Effector memory CD8-positive, alpha-beta T cell (primary cell): ENCODE results near the gene NUB1.

Experiments used
- ATAC-seq: fragments of 150-1000 bp; cut with Tn5 transposase; replicated peaks from 2 replicates; pipeline ENCODE4 v1.10.0; 2021; ENCODE audit warnings: mild to moderate bottlenecking, moderate library complexity
- DNase-seq, 3 experiments: peaks; one replicate each; pipeline ENCODE4 v3.0.0; 2021
- H3K27ac Mint-ChIP-seq, 2 donors: one replicate each; pipeline ENCODE4 v1.8.0; 2022; ENCODE audit warnings: mild to moderate bottlenecking in 2 of 2, mixed read lengths in 2 of 2, moderate library complexity in 2 of 2
- H3K27me3 Mint-ChIP-seq, 2 donors: one replicate each; pipeline ENCODE4 v1.8.0; 2022; ENCODE audit warnings: mixed read lengths in 2 of 2
- H3K36me3 Mint-ChIP-seq: one replicate; pipeline ENCODE4 v1.8.0; 2022; ENCODE audit warnings: mild to moderate bottlenecking, moderate library complexity, mixed read lengths; ENCODE audit not compliant: insufficient read depth
- H3K4me1 Mint-ChIP-seq, 2 donors: one replicate each; pipeline ENCODE4 v1.8.0; 2022; ENCODE audit warnings: low read depth in 2 of 2, mixed read lengths in 2 of 2
- H3K4me3 Mint-ChIP-seq, 2 donors: one replicate each; pipeline ENCODE4 v1.8.0; 2022; ENCODE audit warnings: mild to moderate bottlenecking in 2 of 2, mixed read lengths in 2 of 2, moderate library complexity in 2 of 2
- H3K9me3 Mint-ChIP-seq, 2 donors: one replicate each; pipeline ENCODE4 v1.8.0; 2022; ENCODE audit warnings: mixed read lengths in 2 of 2

NUB1 gene

DNA sequence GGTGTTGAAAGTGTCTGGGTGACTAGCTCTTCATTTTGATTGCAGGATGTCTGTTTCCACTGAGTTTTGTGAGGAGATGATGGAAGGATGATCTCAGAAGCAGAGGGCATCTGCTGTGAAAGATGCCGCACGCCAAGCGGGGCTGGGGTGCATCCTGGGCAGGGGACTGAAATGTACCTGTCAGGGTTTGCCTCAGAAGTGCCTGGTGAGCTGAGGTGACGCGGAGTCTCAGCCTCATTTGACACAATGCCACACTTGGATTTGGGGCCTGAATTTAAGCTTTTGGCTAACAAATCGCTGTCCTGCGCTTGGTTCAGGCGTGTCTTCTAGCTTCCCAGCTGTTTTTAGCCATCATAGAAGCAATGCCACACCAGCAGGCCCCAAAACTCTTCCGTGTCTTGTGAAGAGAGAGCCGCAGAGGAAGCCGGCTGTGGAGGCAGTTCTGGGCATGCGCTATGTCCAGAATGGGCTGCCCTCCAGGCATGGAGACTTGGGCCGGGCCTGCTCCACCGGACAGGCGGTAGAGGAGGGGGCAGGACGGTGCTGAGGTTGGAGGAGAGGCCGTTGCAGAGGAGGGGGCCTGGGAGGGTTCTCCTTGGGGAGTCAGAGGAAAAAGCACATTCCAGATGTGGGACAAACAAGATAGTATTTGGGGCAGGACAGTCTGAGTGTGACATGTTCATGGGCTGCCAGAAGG lies 37.0 kb downstream of the NUB1 start:
- H3K27me3 Mint-ChIP-seq: peaks cover 8 to 9% of the 10 kb centered on the region in 2 donors
- no peaks in the 10 kb centered on the region for H3K9me3 Mint-ChIP-seq
- H3K27ac Mint-ChIP-seq: peak overlapping the region; percentile 50 to 88
- H3K4me1 Mint-ChIP-seq: peaks cover 7 to 13% of the 10 kb centered on the region in 2 donors
- DNase-seq (no peak), ATAC-seq (no peak)
- H3K36me3 Mint-ChIP-seq: peaks cover 41% of the 10 kb centered on the region
- no peak overlapping the region for H3K4me3 Mint-ChIP-seq

DNA sequence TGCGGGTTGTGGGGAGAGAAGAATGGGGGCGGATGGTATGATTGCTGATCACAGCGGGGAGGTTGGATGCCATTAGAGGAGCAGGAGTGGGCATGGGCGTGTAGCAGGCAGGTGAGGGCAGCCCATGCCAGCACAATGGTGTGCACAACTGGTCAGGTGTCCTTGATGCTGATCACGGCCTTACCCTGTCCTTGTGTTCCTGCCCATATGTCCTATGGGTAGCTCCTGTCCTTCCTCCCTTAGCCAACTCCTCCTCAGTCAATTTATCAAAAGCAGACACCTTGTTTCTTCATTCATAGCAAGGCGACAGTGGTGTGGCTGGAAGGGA lies 37.5 kb downstream of the NUB1 start:
- H3K9me3 Mint-ChIP-seq: no peaks in the 10 kb centered on the region
- DNase-seq: no peak
- peak overlapping the region; percentile 50 to 88 for H3K27ac Mint-ChIP-seq
- no peak for ATAC-seq
- H3K36me3 Mint-ChIP-seq: peaks cover 41% of the 10 kb centered on the region
- H3K4me3 Mint-ChIP-seq: no peak overlapping the region
- peaks cover 8 to 9% of the 10 kb centered on the region in 2 donors for H3K27me3 Mint-ChIP-seq
- H3K4me1 Mint-ChIP-seq: peaks cover 7 to 13% of the 10 kb centered on the region in 2 donors

DNA sequence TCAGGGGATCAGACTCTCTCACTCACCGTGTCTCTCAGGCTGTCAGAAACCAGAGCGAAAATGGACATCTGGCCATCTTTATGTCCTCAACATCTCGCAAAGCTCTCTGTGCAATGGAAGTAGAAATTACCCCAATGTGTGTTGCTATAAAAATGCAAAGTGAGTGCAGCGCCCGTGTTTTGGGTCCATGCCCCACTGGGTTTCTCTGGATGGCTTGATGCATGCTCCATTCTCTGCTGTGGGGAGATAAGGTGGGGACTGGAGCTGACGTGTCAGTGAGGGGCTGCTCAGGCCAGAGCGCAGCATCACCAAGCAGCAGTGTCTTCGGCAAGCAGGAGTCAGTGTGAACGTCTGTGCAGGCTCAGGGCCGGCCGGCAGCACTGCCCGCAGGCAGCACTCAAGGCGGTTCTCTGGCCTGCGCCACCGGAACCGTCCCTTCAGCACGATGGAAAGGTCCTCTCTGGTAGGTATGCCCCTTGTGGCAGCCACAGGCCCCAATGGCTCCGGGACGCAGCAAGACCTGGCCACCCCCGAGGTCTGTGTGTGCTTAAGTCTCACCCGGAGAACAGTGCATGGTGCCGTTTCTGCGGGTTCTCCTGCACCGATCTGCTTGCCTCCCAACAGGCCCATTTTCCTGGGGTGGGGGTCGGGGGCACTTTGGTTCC lies 38.1 kb downstream of the NUB1 start:
- ATAC-seq (no peak), DNase-seq (no peak)
- Mint-ChIP-seq H3K9me3 (no peaks in the 10 kb centered on the region), H3K27me3 (peaks cover 8 to 9% of the 10 kb centered on the region in 2 donors), H3K4me1 (peaks cover 7 to 13% of the 10 kb centered on the region in 2 donors), H3K4me3 (no peak overlapping the region), H3K36me3 (peaks cover 39% of the 10 kb centered on the region), H3K27ac (peak overlapping the region in 1 of 2 donors; percentile 88)

DNA sequence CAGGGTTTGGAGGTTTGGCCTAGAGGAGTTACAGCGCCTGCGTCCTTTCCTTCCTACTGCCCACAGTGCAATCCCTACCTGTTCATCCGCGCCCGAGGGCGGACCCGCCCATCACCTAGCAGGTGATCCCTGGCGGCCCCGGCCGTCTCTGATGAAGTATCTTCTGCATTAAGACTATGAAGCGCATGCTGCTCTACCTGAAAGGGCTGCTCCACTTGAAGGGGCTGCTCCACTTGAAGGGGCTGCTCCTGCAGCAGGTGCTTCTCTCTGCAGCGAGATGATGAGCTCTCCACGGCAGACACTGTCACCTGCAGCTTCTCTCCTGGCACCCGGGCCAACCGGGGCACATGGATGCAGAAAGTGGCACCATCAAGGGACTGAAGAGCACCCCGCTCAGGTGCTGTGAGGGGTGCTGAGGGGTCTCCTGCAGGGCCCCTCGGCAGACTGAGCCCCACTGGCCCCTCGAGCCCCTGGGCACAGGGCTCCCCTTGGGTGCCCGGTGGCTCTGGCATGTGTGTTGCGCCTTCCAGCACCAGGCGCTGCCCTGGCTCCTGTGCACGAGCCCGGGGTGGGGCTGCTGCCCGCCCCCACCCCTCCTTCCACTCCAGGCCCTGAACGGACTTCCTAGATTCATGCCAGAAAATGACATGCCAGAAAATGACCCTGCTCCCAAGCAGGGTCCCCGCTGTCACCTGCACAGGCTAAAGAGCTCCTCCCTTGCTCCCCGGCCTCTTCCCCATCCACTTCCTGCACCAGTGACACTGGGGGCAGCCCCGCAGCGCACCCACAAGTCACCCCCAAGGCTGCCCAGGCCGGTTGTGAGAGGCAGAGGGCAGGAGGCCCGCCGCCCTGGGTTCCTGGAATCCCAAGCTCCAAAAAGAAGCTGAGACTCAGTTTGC lies 38.8 kb downstream of the NUB1 start:
- peaks cover 8 to 9% of the 10 kb centered on the region in 2 donors for H3K27me3 Mint-ChIP-seq
- no peak for DNase-seq
- ATAC-seq: no peak
- H3K27ac Mint-ChIP-seq: peak overlapping the region; percentile 35 to 88
- peak overlapping the region; percentile 56 to 64 for H3K4me3 Mint-ChIP-seq
- peaks cover 32% of the 10 kb centered on the region for H3K36me3 Mint-ChIP-seq
- peaks cover 7 to 14% of the 10 kb centered on the region in 2 donors for H3K4me1 Mint-ChIP-seq
- H3K9me3 Mint-ChIP-seq: no peaks in the 10 kb centered on the region

- peak overlapping the region; percentile 56 to 64 for H3K4me3 Mint-ChIP-seq
- ATAC-seq: peak; percentile 1
- no peak for DNase-seq
- H3K4me1 Mint-ChIP-seq: peaks cover 7 to 14% of the 10 kb centered on the region in 2 donors
- H3K9me3 Mint-ChIP-seq: no peaks in the 10 kb centered on the region
- H3K27ac Mint-ChIP-seq: peak overlapping the region; percentile 35 to 88
- peaks cover 8 to 9% of the 10 kb centered on the region in 2 donors for H3K27me3 Mint-ChIP-seq
- peaks cover 32% of the 10 kb centered on the region for H3K36me3 Mint-ChIP-seq
These were observed 39.4 kb downstream of the NUB1 start for GRCh38 chr7:151381098-151381347.

DNA sequence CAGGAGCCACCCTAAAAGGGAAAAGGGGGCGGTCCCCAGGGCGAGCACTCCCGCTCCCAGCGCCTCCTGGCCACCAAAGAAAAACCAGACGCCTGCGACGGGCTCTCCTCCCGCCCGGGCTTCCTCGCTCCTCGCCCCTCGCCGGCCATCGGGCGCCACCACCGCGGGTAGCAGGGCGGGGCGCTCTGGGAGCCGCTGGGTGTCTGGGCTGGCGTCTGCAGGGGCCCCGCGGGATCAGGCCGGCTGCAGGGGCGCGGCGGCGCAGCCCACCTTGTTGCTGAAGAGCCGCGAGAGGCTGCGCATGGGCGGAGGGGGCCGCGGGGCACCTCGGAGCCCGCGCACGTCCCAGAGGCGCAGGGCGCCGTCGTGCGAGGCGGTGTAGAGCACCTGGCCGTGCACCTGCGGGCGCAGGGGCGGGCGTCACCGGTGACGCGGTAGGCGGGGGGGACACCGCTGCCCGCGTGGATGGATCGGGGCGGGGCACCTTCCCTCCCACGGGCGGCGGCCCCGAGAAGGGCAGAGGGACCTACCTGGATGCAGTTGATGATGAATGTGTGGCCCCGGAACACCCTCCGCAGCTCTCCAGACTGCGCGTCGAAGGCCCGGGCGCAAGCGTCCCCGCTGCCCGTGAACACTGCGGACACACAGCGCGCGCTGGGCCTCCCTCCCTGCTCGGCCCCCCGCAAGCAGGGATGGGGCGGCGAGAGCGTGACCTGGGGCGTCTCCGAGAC lies 39.9 kb downstream of the NUB1 start:
- ATAC-seq (peak; percentile 80), DNase-seq (peak; percentile 39 to 66 (median 64))
- Mint-ChIP-seq H3K4me1 (peaks cover 7 to 14% of the 10 kb centered on the region in 2 donors), H3K36me3 (peaks cover 32% of the 10 kb centered on the region), H3K9me3 (no peaks in the 10 kb centered on the region), H3K27me3 (peaks cover 8 to 9% of the 10 kb centered on the region in 2 donors), H3K27ac (peak overlapping the region; percentile 74 to 91), H3K4me3 (peak overlapping the region; percentile 82 to 84)

- DNase-seq: peak in 2 of 3 experiments; percentile 61 to 62
- peaks cover 32% of the 10 kb centered on the region for H3K36me3 Mint-ChIP-seq
These were observed 40.7 kb downstream of the NUB1 start for GRCh38 chr7:151382079-151382885.

DNA sequence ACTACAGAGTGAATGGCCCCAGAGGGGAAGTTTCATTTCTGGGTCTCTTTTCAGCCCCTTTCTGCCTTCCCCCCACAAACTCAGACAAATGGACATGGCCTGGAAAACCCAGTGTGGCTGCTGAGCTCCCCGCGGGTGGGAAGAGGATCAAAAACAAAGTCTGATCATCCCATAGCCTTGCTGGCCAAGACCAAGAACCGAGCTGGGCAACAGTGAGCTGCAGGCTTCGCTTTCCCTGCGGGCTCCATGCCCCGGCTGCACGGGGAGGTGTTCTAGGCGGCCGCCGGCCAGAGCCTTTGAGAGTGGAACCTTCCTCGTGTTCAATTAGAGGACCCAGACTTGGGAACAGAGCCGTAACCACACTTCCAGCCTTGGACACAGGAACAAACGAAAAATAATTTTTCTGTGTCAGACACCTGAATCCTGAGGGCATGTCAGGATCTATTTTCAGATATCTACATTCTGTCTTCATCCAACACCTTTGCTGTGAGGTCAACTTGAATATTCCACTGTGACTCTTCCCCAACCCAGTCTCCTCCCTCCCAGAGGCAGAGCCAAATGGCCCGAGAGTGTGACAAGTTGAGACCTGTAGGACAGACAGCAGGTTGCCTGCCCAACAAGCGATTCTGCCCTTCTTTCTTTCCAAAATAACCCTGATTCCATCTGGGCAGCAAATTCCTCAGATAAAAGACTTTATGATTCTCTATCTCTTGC lies 42.2 kb downstream of the NUB1 start:
- no peak for ATAC-seq
- Mint-ChIP-seq H3K4me3 (no peak overlapping the region), H3K4me1 (peaks cover 7 to 14% of the 10 kb centered on the region in 2 donors), H3K27me3 (peaks cover 9 to 14% of the 10 kb centered on the region in 2 donors), H3K36me3 (peaks cover 26% of the 10 kb centered on the region), H3K27ac (peak overlapping the region in 1 of 2 donors; percentile 66), H3K9me3 (no peaks in the 10 kb centered on the region)
- DNase-seq: no peak

More at GRCh38 chr7:151382079-151382885, 40.7 kb downstream of the NUB1 start:
- H3K27ac Mint-ChIP-seq: peak overlapping the region; percentile 74 to 91
- peak overlapping the region; percentile 82 to 84 for H3K4me3 Mint-ChIP-seq
- H3K4me1 Mint-ChIP-seq: peaks cover 7 to 14% of the 10 kb centered on the region in 2 donors
- H3K27me3 Mint-ChIP-seq: peaks cover 9 to 14% of the 10 kb centered on the region in 2 donors
- ATAC-seq: peak; percentile 72
- H3K9me3 Mint-ChIP-seq: no peaks in the 10 kb centered on the region

DNA sequence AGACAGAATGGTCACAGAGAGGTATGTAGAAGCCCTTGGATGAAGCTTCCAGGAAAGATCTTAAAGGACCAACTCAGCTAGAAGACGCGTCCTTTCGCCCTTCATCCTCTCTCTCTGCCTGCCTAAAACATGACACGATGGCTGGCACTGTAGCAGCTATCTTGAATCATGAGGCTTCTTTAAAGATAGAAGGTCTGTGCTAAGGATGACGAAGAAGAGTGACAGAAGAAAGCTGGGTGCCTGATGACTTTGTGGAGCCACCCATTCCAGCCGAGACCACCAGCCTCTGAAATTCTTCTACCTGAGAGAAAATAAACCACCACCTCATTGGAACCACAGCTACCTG lies 42.7 kb downstream of the NUB1 start:
- H3K27me3 Mint-ChIP-seq: peaks cover 9 to 14% of the 10 kb centered on the region in 2 donors

GRCh38 chr7:151384776-151385625 lies 43.4 kb downstream of the NUB1 start:
- Mint-ChIP-seq H3K36me3 (peaks cover 15% of the 10 kb centered on the region), H3K4me1 (peaks cover 7 to 13% of the 10 kb centered on the region in 2 donors), H3K9me3 (no peaks in the 10 kb centered on the region), H3K27me3 (peaks cover 9 to 14% of the 10 kb centered on the region in 2 donors), H3K27ac (peak overlapping the region; percentile 38 to 66), H3K4me3 (no peak overlapping the region)
- DNase-seq: no peak
- ATAC-seq: no peak

More for the DNA sequence above, 42.7 kb downstream of the NUB1 start:
- Mint-ChIP-seq H3K4me3 (no peak overlapping the region), H3K9me3 (no peaks in the 10 kb centered on the region), H3K27ac (peak overlapping the region in 1 of 2 donors; percentile 66), H3K36me3 (peaks cover 21% of the 10 kb centered on the region), H3K4me1 (peaks cover 7 to 13% of the 10 kb centered on the region in 2 donors)
- no peak for ATAC-seq
- no peak for DNase-seq

DNA sequence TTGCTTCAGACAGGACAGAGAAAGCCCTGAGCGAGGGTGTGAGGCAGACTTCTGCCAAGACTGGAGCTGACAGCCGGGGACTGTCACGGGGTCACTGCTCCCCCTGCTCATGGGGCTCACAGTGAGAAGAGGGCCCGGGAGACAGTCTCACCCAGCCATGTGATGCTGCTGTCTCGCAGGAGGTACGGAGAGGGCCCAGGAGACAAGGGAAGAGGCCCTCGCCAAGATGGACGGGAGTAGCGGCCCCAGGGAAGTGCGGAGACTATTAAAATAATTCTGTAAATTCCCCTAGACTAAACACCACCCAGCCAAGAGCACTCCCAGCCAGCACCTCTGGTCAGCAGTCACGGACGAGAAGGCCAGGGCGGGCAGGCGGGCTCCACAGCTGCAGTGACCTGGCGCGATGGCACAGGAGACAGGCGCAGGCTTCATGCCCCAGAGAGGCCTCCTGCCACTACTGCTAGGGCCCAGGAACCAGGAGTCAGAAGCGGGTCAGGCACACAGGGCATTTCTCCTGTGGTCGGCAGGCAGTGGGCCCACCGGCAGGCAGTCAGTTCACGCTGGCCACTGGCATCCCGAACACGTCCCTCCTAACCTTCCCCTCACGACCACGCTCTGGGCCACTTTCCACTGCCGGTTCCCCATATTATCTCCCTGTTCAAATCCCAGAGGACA lies 44.2 kb downstream of the NUB1 start:
- Mint-ChIP-seq H3K4me1 (peaks cover 7 to 13% of the 10 kb centered on the region in 2 donors), H3K36me3 (peaks cover 15% of the 10 kb centered on the region), H3K27ac (peak overlapping the region; percentile 38 to 66), H3K27me3 (peaks cover 16 to 19% of the 10 kb centered on the region in 2 donors), H3K9me3 (no peaks in the 10 kb centered on the region), H3K4me3 (no peak overlapping the region)
- DNase-seq (no peak), ATAC-seq (no peak)
